ENCODE results near the gene APH1B. TPM values are rescaled to one million over a fixed set of nuclear protein-coding genes. Genes with fewer than 3 reads are reported as not detected.

The APH1B gene
- total RNA-seq, 1 donor from 2014 or later, result 17.0 TPM

DNA sequence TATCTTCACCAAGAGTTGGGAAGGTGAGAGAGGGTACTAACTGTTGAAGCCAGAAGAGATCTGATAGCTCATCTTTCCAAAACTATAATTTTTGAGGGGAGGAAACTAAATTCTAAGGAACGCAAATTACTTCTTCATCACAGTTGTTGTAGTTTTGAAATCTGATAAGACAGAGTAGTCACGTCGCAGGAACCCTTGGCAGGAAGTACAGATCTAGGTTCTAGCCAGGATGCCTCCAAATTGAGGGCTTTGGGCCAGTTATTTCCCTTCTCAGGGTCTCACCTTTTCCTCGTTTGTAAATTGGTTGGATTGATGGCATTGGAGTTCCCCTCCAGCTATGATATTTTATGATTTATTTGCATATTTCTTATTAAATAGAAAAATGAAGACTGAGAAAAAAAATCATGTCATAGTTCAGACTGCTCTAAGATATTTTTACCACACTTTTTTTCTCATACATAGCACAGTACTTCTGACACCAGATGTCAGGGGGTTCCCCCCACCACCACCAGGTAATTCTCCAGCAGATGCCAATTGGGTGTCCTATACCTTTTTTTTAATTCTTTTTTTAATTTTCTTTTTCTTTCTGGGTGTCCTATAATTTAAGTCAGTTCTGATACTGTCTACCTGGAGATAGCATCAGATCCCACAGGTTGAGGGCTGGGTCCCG, 32.3 kb upstream of the APH1B start:
- Histone ChIP-seq H3K9me3 (no peaks in the 10 kb centered on the region), H3K27ac (peak overlapping the region; percentile 49 to 63), H3K27me3 (no peaks in the 10 kb centered on the region), H3K4me1 (peaks cover 0 to 23% of the 10 kb centered on the region in 2 donors), H3K36me3 (peaks cover 3 to 17% of the 10 kb centered on the region in 2 donors), H3K4me3 (no peak overlapping the region)
- intact Hi-C loops (cut with DNase I), result no loop called here
- TF ChIP-seq, protein P1, sequence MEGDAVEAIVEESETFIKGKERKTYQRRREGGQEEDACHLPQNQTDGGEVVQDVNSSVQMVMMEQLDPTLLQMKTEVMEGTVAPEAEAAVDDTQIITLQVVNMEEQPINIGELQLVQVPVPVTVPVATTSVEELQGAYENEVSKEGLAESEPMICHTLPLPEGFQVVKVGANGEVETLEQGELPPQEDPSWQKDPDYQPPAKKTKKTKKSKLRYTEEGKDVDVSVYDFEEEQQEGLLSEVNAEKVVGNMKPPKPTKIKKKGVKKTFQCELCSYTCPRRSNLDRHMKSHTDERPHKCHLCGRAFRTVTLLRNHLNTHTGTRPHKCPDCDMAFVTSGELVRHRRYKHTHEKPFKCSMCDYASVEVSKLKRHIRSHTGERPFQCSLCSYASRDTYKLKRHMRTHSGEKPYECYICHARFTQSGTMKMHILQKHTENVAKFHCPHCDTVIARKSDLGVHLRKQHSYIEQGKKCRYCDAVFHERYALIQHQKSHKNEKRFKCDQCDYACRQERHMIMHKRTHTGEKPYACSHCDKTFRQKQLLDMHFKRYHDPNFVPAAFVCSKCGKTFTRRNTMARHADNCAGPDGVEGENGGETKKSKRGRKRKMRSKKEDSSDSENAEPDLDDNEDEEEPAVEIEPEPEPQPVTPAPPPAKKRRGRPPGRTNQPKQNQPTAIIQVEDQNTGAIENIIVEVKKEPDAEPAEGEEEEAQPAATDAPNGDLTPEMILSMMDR (IDR thresholded peaks at IDR 0.05), result no peak
- no peak for DNase-seq (ENCODE audit: low spot score in 2 of 2)

DNA sequence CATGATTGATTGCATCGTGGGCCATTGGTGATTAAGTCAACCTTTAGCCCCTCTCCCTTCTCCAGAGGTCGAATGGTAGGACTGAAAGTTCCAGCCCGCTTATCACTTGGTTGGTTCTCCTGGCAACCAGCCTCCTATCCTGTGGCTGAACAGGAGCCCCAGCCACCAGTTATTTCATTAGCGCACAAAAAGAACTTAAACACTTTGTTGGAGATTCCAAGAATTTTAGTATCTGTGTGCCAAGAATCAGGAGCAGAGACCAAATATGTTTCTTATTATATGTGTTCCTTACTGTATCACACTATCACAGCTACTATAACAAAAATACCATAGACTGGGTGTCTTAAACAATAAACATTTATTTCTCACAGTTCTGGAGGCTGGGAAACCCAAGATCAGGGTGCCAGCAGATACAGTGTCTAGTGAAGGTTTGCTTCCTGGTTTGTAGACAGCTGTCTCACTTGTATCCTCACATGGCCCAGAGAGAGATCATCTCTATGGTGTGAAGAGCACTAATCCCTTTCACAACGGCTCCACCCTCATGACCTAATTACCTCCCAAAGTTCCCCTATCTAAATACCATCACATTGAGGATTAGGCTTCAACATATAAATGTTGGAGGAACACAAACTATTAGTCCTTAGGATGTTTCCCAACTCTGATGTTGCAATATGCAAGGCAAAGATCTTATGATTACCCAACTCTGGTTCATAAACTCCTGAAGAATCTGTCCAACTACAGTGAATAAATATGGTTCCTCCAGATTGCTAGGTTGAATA, 30.5 kb upstream of the APH1B start:
- Histone ChIP-seq H3K4me1 (peaks cover 0 to 23% of the 10 kb centered on the region in 2 donors), H3K4me3 (no peak overlapping the region), H3K27me3 (no peaks in the 10 kb centered on the region), H3K36me3 (peaks cover 9 to 25% of the 10 kb centered on the region in 2 donors), H3K9me3 (no peaks in the 10 kb centered on the region), H3K27ac (peak overlapping the region in 1 of 2 donors; percentile 41)
- DNase-seq (ENCODE audit: low spot score in 2 of 2), result no peak
- intact Hi-C loops (cut with DNase I), result no loop called here
- TF ChIP-seq, protein P1 (IDR thresholded peaks at IDR 0.05), result no peak

DNA sequence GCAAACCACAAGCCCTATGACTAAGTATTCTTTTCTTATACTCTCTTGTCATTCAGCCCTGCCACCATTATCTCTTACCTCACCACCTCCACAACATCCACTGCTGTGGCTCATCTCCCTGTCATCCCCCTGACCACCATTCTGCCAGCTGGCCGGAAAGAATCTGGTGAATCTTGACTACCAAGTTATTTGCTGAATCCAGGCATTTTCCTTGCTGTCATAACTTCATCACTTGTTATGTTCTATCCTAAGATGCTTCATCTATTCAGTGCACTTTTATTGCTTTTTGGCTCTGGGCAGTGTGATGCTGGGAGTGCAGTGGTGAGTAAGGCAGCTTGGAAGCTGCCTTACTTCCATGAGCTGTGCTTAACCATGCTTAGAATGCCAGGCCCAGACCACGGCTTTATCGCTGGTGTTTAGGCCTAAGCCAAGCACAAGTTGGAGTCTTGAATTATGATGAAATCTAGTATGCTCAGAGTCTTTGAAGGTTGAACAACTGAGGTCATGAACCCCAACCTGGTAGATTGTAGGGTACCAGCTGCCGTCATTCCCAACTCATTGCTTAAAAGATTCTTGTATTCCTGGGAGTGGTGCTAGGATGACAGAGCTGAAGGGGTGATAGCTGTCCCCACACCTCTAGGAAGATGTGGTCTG, 27.0 kb upstream of the APH1B start:
- TF ChIP-seq, protein P1 (IDR thresholded peaks at IDR 0.05), result no peak
- H3K27me3 ChIP-seq, result no peaks in the 10 kb centered on the region
- no peak overlapping the region for H3K4me3 ChIP-seq
- intact Hi-C loops (cut with DNase I), result no loop called here
- no peak for DNase-seq (ENCODE audit: low spot score in 2 of 2)
- no peaks in the 10 kb centered on the region for H3K9me3 ChIP-seq
- H3K36me3 ChIP-seq, result peaks cover 13 to 25% of the 10 kb centered on the region in 2 donors
- H3K27ac ChIP-seq, result no peak overlapping the region
- peaks cover 0 to 6% of the 10 kb centered on the region in 2 donors for H3K4me1 ChIP-seq

DNA sequence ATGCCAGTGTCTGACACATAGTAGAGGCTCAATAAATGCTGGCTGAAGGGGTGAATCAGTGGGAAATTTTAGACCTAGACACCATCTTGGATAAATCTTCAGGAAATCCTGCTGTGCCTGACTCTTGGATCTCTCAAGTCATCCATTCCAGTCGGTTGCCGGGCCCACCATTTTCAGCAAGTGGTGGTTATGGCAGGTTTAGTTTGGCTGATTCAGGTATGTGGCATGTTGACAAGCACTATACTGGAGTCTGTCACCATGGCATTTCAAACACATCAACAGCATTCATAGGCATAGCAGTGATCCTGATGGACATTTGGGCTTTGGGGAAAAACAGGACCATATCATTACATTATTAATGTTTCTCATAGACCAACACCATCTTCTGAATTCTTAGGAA, 25.7 kb upstream of the APH1B start:
- DNase-seq (ENCODE audit: low spot score in 2 of 2), result no peak
- no peak overlapping the region for H3K27ac ChIP-seq
- no peaks in the 10 kb centered on the region for H3K27me3 ChIP-seq
- peaks cover 0 to 9% of the 10 kb centered on the region in 2 donors for H3K4me1 ChIP-seq
- TF ChIP-seq, protein P1 (IDR thresholded peaks at IDR 0.05), result no peak
- peaks cover 13 to 15% of the 10 kb centered on the region in 2 donors for H3K36me3 ChIP-seq
- H3K9me3 ChIP-seq, result no peaks in the 10 kb centered on the region
- intact Hi-C loops (cut with DNase I), result no loop called here
- no peak overlapping the region for H3K4me3 ChIP-seq

DNA sequence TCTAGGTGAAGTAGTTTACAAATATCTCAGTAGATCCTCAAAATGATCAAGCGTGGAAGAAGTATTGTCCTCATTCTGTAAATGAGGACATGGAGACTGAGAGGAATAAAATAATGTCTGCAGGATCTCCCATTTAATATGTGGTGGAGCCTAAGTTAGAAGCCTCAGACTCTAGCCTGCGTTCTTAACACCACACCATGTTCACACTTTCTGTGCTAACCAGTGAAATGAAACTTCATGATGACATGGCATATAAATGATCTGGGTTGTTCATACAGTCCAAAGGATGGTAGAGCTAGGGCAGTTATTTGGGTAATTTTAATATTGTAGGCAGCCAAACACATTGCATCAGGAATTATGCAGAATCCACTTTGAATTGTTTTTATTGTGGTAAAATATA, 25.1 kb upstream of the APH1B start:
- H3K9me3 ChIP-seq, result no peaks in the 10 kb centered on the region
- no peak overlapping the region for H3K4me3 ChIP-seq
- no peaks in the 10 kb centered on the region for H3K27me3 ChIP-seq
- TF ChIP-seq, protein P1 (IDR thresholded peaks at IDR 0.05), result no peak
- no peak for DNase-seq (ENCODE audit: low spot score in 2 of 2)
- no peak overlapping the region for H3K27ac ChIP-seq
- intact Hi-C loops (cut with DNase I), result no loop called here
- peaks cover 13 to 14% of the 10 kb centered on the region in 2 donors for H3K36me3 ChIP-seq
- H3K4me1 ChIP-seq, result peaks cover 0 to 11% of the 10 kb centered on the region in 2 donors
